Testis (tissue), 3 donors: ENCODE measurements around the gene ADAMTS7. TPM values are rescaled to one million over a fixed set of nuclear protein-coding genes. Genes with fewer than 3 reads are reported as not detected.
"Not testable (repeated sequence)": the region's sequence is repeated elsewhere in the genome, so short reads cannot be mapped to it uniquely, and the experiment has no call there.

Experiments
- DNase-seq: peaks from one replicate; pipeline ENCODE4 v3.0.0-alpha.2; 2019
- H3K27ac ChIP-seq, 2 donors: fragments of 200-600 bp; sonication (generic); one replicate each; pipeline ENCODE4 v1.5.1; 2019
- H3K27me3 ChIP-seq: fragments of 200-600 bp; sonication (generic); one replicate; pipeline ENCODE4 v1.5.1; 2019
- H3K36me3 ChIP-seq: fragments of 200-600 bp; sonication (generic); one replicate; pipeline ENCODE4 v1.5.1; 2017; ENCODE audit warnings: low read depth; ENCODE audit errors: missing control alignments
- H3K4me1 ChIP-seq: fragments of 200-600 bp; sonication (generic); one replicate; pipeline ENCODE4 v1.5.1; 2019
- H3K4me3 ChIP-seq, 2 donors: fragments of 200-600 bp; sonication (generic); one replicate each; pipeline ENCODE4 v1.5.1; 2017 to 2019
- H3K9me3 ChIP-seq: fragments of 200-600 bp; sonication (generic); one replicate; pipeline ENCODE4 v1.5.1; 2017
- POLR2A ChIP-seq: fragments of 450-650 bp; IDR thresholded peaks from one replicate; pipeline ENCODE4 v1.6.1; 2017; ENCODE audit warnings: antibody characterized with exemption, mild to moderate bottlenecking, moderate library complexity
- WGBS, 2 donors: methylation state at CpG; one replicate each; pipeline ENCODE4 v1.1.5; 2018; 5-methylcytosine and 5-hydroxymethylcytosine counted together
- intact Hi-C: fragments of 100-400 bp; cut with DNase I; formaldehyde crosslinking; loops from one replicate; pipeline ENCODE4 v1.15.1; 2023; ENCODE audit warnings: low total_unique reads
- polyA plus RNA-seq: library from polyadenylated mRNA; stranded (reverse); fragments of 350-450 nt; fragmentation: Illumina TruSeq; extraction: RNeasy Lipid Tissue Mini Kit (QIAGEN cat#74804); gene quantifications from one replicate; pipeline ENCODE4 v1.2.3, GENCODE V29; 2014; ENCODE audit warnings: low read depth, low replicate concordance; ENCODE audit not compliant: insufficient read depth
- total RNA-seq, 2 donors: library from RNA; depleted of rRNA; stranded (reverse); fragments of >200 nt; gene quantifications; one replicate each; pipeline ENCODE4 v1.2.3, GENCODE V29; 2016
- TF ChIP-seq, protein P1 (sequence below), 3 experiments: fragments of 450-650 bp in 2 of 3; fragments of 200-600 bp in 1 of 3; sonication (generic) in 1 of 3; IDR thresholded peaks; one replicate each; pipeline ENCODE4 v1.5.1; 2016 to 2019; ENCODE audit warnings: antibody characterized with exemption in 3 of 3, mild to moderate bottlenecking in 2 of 3, moderate library complexity in 1 of 3

Gene ADAMTS7
- total and polyA plus RNA-seq, 3 donors from 2014 or later: 5.7 to 11.9 (median 11.6) TPM

DNA sequence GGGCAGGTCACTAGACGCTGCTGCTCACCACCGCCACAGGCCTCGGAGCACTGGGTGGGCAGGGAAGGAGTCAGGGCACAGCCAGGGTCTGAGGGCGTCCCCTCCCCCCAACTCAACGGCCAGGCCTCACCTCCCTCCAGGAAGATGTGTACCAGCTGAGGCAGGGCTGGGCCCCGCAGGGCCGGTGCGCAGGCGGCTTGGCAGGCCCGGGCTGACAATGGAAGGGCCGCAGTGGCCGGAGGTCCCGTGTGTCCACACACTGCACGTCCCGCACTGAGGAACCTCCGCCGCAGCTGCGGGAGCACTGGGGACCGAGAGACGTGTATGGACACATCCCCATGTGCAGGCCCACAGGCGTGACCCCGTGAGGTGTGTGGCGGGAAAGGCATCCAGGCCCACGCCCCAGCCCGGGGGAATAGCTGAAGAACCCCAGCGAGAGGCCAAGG is 47.4 kb downstream of the ADAMTS7 start:
- H3K4me1 ChIP-seq: peaks cover 8% of the 10 kb centered on the region
- H3K27me3 ChIP-seq: no peaks in the 10 kb centered on the region
- no peak overlapping the region for H3K27ac ChIP-seq
- WGBS, 2 donors: 93 to 98% methylated on average over 14 to 26 of the region's 26 CpGs
- H3K9me3 ChIP-seq: no peaks in the 10 kb centered on the region
- TF ChIP-seq POLR2A: no peak
- TF ChIP-seq, protein P1, sequence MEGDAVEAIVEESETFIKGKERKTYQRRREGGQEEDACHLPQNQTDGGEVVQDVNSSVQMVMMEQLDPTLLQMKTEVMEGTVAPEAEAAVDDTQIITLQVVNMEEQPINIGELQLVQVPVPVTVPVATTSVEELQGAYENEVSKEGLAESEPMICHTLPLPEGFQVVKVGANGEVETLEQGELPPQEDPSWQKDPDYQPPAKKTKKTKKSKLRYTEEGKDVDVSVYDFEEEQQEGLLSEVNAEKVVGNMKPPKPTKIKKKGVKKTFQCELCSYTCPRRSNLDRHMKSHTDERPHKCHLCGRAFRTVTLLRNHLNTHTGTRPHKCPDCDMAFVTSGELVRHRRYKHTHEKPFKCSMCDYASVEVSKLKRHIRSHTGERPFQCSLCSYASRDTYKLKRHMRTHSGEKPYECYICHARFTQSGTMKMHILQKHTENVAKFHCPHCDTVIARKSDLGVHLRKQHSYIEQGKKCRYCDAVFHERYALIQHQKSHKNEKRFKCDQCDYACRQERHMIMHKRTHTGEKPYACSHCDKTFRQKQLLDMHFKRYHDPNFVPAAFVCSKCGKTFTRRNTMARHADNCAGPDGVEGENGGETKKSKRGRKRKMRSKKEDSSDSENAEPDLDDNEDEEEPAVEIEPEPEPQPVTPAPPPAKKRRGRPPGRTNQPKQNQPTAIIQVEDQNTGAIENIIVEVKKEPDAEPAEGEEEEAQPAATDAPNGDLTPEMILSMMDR (IDR thresholded peaks at IDR 0.05): no peak
- H3K36me3 ChIP-seq: no peaks in the 10 kb centered on the region
- DNase-seq: no peak
- intact Hi-C loops: no loop called here
- H3K4me3 ChIP-seq: no peak overlapping the region

DNA sequence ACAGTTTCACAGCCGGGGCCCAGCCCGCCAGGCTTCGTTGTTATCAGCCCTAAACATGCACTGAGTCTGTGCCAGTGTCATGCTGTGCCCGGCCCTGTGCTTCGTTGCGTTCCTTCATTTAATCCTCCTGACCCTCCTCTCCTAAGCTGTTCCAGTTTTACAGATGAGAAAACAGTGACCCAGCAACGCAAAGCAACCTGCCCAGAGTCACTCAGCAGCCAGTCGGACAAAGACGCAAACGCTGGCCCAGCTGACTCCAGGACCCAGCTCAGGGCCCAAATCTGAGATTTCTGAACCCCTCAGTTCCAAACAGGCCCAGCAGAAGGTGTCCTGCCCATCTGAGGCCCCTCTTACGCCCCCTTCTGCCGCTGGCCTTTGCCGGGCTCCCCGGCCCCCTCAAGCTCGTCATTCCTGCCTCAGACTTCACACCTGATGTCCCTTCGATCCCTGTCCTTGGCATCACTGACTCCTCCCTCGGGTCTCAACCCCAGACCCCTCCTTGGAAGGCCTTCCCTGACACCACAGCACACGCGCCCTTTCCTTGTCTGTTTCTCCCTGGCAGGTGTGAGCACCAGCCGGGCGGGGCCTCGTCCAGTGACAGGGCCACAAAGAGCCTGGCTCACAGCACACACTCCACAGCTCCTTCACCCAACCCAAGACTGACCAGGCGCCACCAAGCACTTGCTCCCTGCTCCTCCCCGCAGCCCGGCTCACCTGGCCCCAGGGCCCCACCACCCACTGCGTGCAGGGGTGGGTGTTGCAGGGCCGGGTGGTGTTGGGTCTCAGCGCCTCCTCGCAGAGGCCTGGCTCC is 48.1 kb downstream of the ADAMTS7 start:
- 85 to 91% methylated on average over 23 to 27 of the region's 29 CpGs for WGBS, 2 donors
- Histone ChIP-seq H3K36me3 (no peaks in the 10 kb centered on the region), H3K27ac (no peak overlapping the region), H3K27me3 (no peaks in the 10 kb centered on the region), H3K4me1 (peaks cover 8% of the 10 kb centered on the region), H3K9me3 (no peaks in the 10 kb centered on the region), H3K4me3 (no peak overlapping the region)
- intact Hi-C loops: no loop called here
- no peak for DNase-seq
- TF ChIP-seq POLR2A: no peak
- TF ChIP-seq, protein P1 (IDR thresholded peaks at IDR 0.05): no peak

DNA sequence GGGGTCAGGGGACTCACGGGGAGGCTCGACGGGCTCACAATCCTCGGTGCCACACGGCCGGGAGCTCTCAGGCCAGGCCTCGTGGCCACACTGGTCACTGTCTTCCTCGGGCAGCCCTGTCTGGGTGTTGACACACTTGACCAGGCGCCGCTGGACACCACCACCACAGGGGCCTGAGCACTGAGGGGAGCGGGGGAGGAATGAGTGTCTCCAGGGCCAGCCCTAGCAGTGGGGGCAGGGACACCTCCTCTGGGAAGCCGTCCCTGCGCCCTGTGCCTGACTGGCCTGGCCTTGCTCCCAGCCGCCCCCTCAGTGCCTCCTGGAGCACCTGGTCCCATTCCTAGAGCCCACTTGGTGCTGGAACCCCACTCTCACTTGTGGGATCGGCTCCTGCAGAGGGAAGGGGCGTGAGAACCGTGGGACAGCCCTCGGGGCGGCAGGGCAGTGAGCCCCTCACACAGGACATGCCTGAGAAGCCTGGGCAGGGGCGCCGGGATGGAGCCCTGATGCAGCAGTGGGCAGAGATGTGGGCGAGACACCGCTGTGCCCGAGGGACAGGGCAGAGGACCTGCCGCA is 48.8 kb downstream of the ADAMTS7 start:
- WGBS, 2 donors: 85% methylated on average over 25 of the region's 25 CpGs; no CpG with 5 or more reads in 1 of the 2 donors
- H3K4me3 ChIP-seq, H3K4me1 ChIP-seq, DNase-seq, intact Hi-C loops, H3K36me3 ChIP-seq, H3K27me3 ChIP-seq, H3K9me3 ChIP-seq, H3K27ac ChIP-seq: not testable (repeated sequence)

DNA sequence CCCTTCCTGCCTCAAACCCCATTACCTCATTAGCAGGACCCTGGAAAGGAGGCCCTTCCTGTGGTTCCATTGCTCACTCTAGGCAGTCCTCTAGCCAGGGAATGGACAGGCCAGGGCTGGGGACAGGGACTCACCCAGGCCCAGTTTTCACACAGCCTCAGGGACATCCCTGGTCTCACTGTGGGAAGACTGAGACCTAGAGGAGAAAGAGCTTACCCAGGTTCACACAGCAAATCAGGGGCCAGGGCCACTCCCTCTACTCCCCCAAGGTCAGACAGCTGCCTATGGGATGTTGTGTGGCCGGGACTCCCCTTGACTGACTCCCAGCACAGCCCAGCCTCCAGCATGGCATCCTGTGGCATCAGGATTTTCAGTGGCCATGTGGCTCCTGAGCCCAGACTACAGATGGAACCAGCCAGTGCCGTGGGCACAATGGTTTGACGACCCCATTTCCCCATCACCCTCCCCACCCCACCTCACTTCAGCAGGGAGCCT is 49.3 kb downstream of the ADAMTS7 start:
- intact Hi-C loops: no loop called here
- Histone ChIP-seq H3K27me3 (no peaks in the 10 kb centered on the region), H3K4me3 (no peak overlapping the region), H3K4me1 (peaks cover 9% of the 10 kb centered on the region), H3K27ac (no peak overlapping the region), H3K36me3 (no peaks in the 10 kb centered on the region), H3K9me3 (no peaks in the 10 kb centered on the region)
- 83 to 88% methylated on average over 2 to 3 of the region's 3 CpGs for WGBS, 2 donors
- TF ChIP-seq, protein P1 (IDR thresholded peaks at IDR 0.05): no peak
- no peak for TF ChIP-seq POLR2A
- no peak for DNase-seq

DNA sequence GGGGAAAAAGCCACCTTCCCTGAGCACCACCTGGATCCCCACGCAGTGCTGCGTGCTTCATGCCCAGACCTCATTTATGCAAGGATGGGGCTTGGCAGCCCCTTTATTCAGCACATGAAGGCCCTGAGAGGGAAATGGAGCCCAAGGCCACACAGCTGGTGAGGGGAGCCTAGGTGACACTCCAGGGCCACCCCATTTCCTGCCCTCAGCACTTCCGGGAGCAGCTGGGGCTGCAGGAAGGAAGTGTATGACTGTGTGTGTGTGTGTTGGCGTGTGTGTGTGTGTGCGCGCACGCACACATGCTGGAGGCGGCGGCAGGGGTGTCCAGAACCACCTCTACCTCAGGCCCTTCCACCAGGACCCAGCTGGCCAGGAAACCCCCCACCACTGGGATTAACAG is 49.8 kb downstream of the ADAMTS7 start:
- intact Hi-C loops, H3K27ac ChIP-seq, DNase-seq, H3K36me3 ChIP-seq, H3K27me3 ChIP-seq, H3K4me3 ChIP-seq, H3K9me3 ChIP-seq: not testable (repeated sequence)
- 79 to 83% methylated on average over 2 to 9 of the region's 9 CpGs for WGBS, 2 donors
- peaks cover 12% of the 10 kb centered on the region for H3K4me1 ChIP-seq
